Endodermal cell (in vitro differentiated cells): ENCODE results near the gene EFHC1. TPM values are rescaled to one million over a fixed set of nuclear protein-coding genes. Genes with fewer than 3 reads are reported as not detected.

Experiments
- DNase-seq: peaks from one replicate; pipeline ENCODE4 v3.0.0-alpha.2; 2017
- H3K27ac ChIP-seq: 2 replicates; pipeline ENCODE4 v1.5.1; 2013; ENCODE audit warnings: mild to moderate bottlenecking, low read depth, low read length, moderate library complexity
- H3K27me3 ChIP-seq: 2 replicates; pipeline ENCODE4 v1.6.1; 2013; ENCODE audit warnings: mild to moderate bottlenecking, low read length, moderate library complexity; ENCODE audit not compliant: insufficient read depth, control insufficient read depth, poor library complexity, severe bottlenecking
- H3K36me3 ChIP-seq: 2 replicates; pipeline ENCODE4 v1.7.0; 2013; ENCODE audit warnings: mild to moderate bottlenecking, low read length, moderate library complexity; ENCODE audit not compliant: control insufficient read depth, insufficient read depth
- H3K4me1 ChIP-seq: one replicate; pipeline ENCODE4 v1.7.0; 2013; ENCODE audit warnings: low read length; ENCODE audit not compliant: control insufficient read depth, insufficient read depth
- H3K4me3 ChIP-seq: 2 replicates; pipeline ENCODE4 v1.5.1; 2013; ENCODE audit warnings: mild to moderate bottlenecking, low read length, moderate library complexity
- H3K9ac ChIP-seq: 2 replicates; pipeline ENCODE4 v1.6.1; 2013; ENCODE audit warnings: mild to moderate bottlenecking, low read length, moderate library complexity; ENCODE audit not compliant: poor library complexity, severe bottlenecking; ENCODE audit errors: extremely low read depth
- H3K9me3 ChIP-seq: 2 replicates; pipeline ENCODE4 v1.6.1; 2013; ENCODE audit warnings: mild to moderate bottlenecking, low read length, moderate library complexity; ENCODE audit not compliant: control insufficient read depth
- H3K27ac Mint-ChIP-seq: 2 replicates; pipeline ENCODE4 v1.8.0; 2020; ENCODE audit warnings: mixed read lengths
- H3K27me3 Mint-ChIP-seq: 2 replicates; pipeline ENCODE4 v1.8.0; 2021; ENCODE audit warnings: mild to moderate bottlenecking, mixed read lengths; ENCODE audit not compliant: insufficient read depth
- H3K36me3 Mint-ChIP-seq: 2 replicates; pipeline ENCODE4 v1.8.0; 2020; ENCODE audit warnings: low read depth, mixed read lengths
- H3K4me1 Mint-ChIP-seq: 2 replicates; pipeline ENCODE4 v1.8.0; 2020; ENCODE audit warnings: mixed read lengths
- H3K4me3 Mint-ChIP-seq: 2 replicates; pipeline ENCODE4 v1.8.0; 2020; ENCODE audit warnings: mild to moderate bottlenecking, moderate library complexity, mixed read lengths
- H3K9me3 Mint-ChIP-seq: 2 replicates; pipeline ENCODE4 v1.8.0; 2020; ENCODE audit warnings: mild to moderate bottlenecking, mixed read lengths
- CTCF ChIP-seq: fragments of 200-600 bp; sonication (generic); conservative IDR thresholded peaks from 2 replicates; pipeline ENCODE4 v1.5.0; 2021; ENCODE audit warnings: antibody characterized with exemption, mild to moderate bottlenecking
- WGBS, 2 experiments: methylation state at CpG; one replicate each; pipeline versions ENCODE4 v1.1.5 to v1.1.7; 2013; ENCODE audit warnings: missing lambda C conversion rate in 2 of 2, mixed read lengths in 1 of 2; ENCODE audit not compliant: insufficient coverage in 1 of 2, insufficient read length in 1 of 2; 5-methylcytosine and 5-hydroxymethylcytosine counted together
- total RNA-seq, 2 donors: library from RNA; stranded (reverse); fragmentation: NEBNext Ultra II Directional in 1 of 2; extraction: Animal tissue kit (Norgen Biotek cat#: 25700) in 1 of 2; gene quantifications; 2 replicates in 1 of 2; 3 replicates in 1 of 2; pipeline ENCODE4 v1.2.1, GENCODE V29; 2021

The EFHC1 gene
- total RNA-seq, 2 donors from 2014 or later, result 26.4 to 46.4 TPM

GRCh38 chr6:52534363-52534762 lies 114.2 kb downstream of the EFHC1 start:
- H3K9me3 ChIP-seq, result no peaks in the 10 kb centered on the region
- no peaks in the 10 kb centered on the region for H3K9me3 Mint-ChIP-seq
- H3K27ac ChIP-seq, result no peak overlapping the region
- no peak for TF ChIP-seq CTCF
- H3K4me1 Mint-ChIP-seq, result peaks cover 10% of the 10 kb centered on the region
- peaks cover 18% of the 10 kb centered on the region for H3K36me3 Mint-ChIP-seq
- no peaks in the 10 kb centered on the region for H3K27me3 Mint-ChIP-seq
- no peak overlapping the region for H3K27ac Mint-ChIP-seq
- no peak overlapping the region for H3K4me3 Mint-ChIP-seq
- no peak overlapping the region for H3K9ac ChIP-seq
- peaks cover 8% of the 10 kb centered on the region for H3K36me3 ChIP-seq
- no peak overlapping the region for H3K4me3 ChIP-seq
- peaks cover 5% of the 10 kb centered on the region for H3K4me1 ChIP-seq
- H3K27me3 ChIP-seq, result no peaks in the 10 kb centered on the region
- WGBS, 2 experiments, result 95 to 100% methylated on average over 4 to 5 of the region's 5 CpGs
- no peak for DNase-seq

DNA sequence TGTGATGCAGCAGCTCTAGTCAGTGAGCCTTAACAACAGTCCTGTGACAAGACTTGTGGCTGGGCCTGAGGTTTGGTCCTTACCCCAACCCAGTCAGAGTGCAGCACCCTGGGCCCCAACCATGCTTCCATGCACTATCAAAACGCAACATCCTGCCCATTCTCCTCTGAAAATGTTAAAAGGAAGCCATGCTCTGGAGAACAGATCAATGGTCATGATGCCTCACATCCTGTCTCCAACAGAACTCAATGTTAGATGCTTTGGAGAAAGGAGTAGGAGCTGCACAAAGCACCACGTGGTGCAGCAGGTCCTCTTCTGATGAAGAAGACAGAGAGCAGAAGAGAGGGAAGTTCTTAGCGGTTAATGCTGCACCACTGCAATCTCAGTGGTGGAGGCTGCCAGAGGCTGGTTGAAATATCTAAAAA lies 114.8 kb downstream of the EFHC1 start:
- H3K4me3 Mint-ChIP-seq, result no peak overlapping the region
- no peaks in the 10 kb centered on the region for H3K27me3 Mint-ChIP-seq
- no peaks in the 10 kb centered on the region for H3K27me3 ChIP-seq
- no peak overlapping the region for H3K9ac ChIP-seq
- peaks cover 8% of the 10 kb centered on the region for H3K36me3 ChIP-seq
- TF ChIP-seq CTCF, result no peak
- WGBS, 2 experiments, result 90 to 92% methylated on average over 2 to 3 of the region's 3 CpGs
- DNase-seq, result no peak
- H3K27ac ChIP-seq, result no peak overlapping the region
- peaks cover 5% of the 10 kb centered on the region for H3K4me1 ChIP-seq
- peaks cover 14% of the 10 kb centered on the region for H3K4me1 Mint-ChIP-seq
- H3K4me3 ChIP-seq, result no peak overlapping the region
- H3K27ac Mint-ChIP-seq, result no peak overlapping the region
- no peaks in the 10 kb centered on the region for H3K9me3 ChIP-seq
- H3K9me3 Mint-ChIP-seq, result no peaks in the 10 kb centered on the region
- H3K36me3 Mint-ChIP-seq, result peaks cover 18% of the 10 kb centered on the region

GRCh38 chr6:52535711-52536423 lies 115.7 kb downstream of the EFHC1 start:
- DNase-seq, result no peak
- H3K36me3 Mint-ChIP-seq, result peaks cover 18% of the 10 kb centered on the region
- no peak overlapping the region for H3K4me3 ChIP-seq
- 89 to 94% methylated on average over 5 of the region's 5 CpGs for WGBS, 2 experiments
- peaks cover 16% of the 10 kb centered on the region for H3K4me1 Mint-ChIP-seq
- H3K9ac ChIP-seq, result no peak overlapping the region
- H3K27ac Mint-ChIP-seq, result no peak overlapping the region
- H3K9me3 ChIP-seq, result no peaks in the 10 kb centered on the region
- H3K36me3 ChIP-seq, result peaks cover 8% of the 10 kb centered on the region
- no peaks in the 10 kb centered on the region for H3K27me3 ChIP-seq
- H3K4me3 Mint-ChIP-seq, result no peak overlapping the region
- H3K27ac ChIP-seq, result no peak overlapping the region
- no peaks in the 10 kb centered on the region for H3K27me3 Mint-ChIP-seq
- H3K9me3 Mint-ChIP-seq, result no peaks in the 10 kb centered on the region
- no peak for TF ChIP-seq CTCF
- H3K4me1 ChIP-seq, result peaks cover 5% of the 10 kb centered on the region
